Lung (tissue), 16 donors: Measurements from ENCODE around the gene CEP164. TPM values are rescaled to one million over a fixed set of nuclear protein-coding genes. Genes with fewer than 3 reads are reported as not detected.
A peak's percentile ranks its signal among the peaks of the same experiment; 100 is the strongest.

Experiments used
- ATAC-seq: fragments of 200-7000 bp; cut with Tn5 transposase; one replicate; pipeline ENCODE4 v1.9.1; 2020; ENCODE audit warnings: moderate number of reproducible peaks; ENCODE audit not compliant: insufficient read depth, low FRiP score
- DNase-seq, 3 donors: peaks; one replicate each; pipeline ENCODE4 v3.0.0-alpha.2; 2013 to 2017
- H3K27ac ChIP-seq, 2 donors: one replicate each; pipeline ENCODE4 v1.5.1; 2013; ENCODE audit warnings: mild to moderate bottlenecking in 2 of 2, moderate library complexity in 2 of 2, control low read depth in 1 of 2, inconsistent platforms in 1 of 2, low read depth in 1 of 2, low read length in 1 of 2
- H3K27me3 ChIP-seq, 3 donors: one replicate each; pipeline ENCODE4 v1.5.1; 2013; ENCODE audit warnings: low read length in 2 of 3; ENCODE audit not compliant: control insufficient read depth in 3 of 3, insufficient read depth in 3 of 3
- H3K36me3 ChIP-seq, 4 donors: one replicate each; pipeline ENCODE4 v1.5.1; 2013; ENCODE audit warnings: low read length in 4 of 4, mild to moderate bottlenecking in 1 of 4, moderate library complexity in 1 of 4; ENCODE audit not compliant: control insufficient read depth in 4 of 4, insufficient read depth in 4 of 4
- H3K4me1 ChIP-seq, 5 donors: one replicate each; pipeline ENCODE4 v1.5.1; 2013; ENCODE audit warnings: low read length in 5 of 5, mild to moderate bottlenecking in 2 of 5, moderate library complexity in 1 of 5; ENCODE audit not compliant: control insufficient read depth in 5 of 5, insufficient read depth in 5 of 5
- H3K4me3 ChIP-seq: one replicate; pipeline ENCODE4 v1.5.1; 2013; ENCODE audit warnings: mild to moderate bottlenecking, control low read depth, moderate library complexity
- H3K9ac ChIP-seq, 2 donors: one replicate each; pipeline ENCODE4 v1.5.1; 2013; ENCODE audit warnings: low read length in 2 of 2, control low read depth in 1 of 2; ENCODE audit not compliant: insufficient read depth in 1 of 2
- H3K9me3 ChIP-seq, 4 donors: one replicate each; pipeline ENCODE4 v1.5.1; 2013; ENCODE audit warnings: low read length in 3 of 4, mild to moderate bottlenecking in 1 of 4, moderate library complexity in 1 of 4; ENCODE audit not compliant: control insufficient read depth in 4 of 4, insufficient read depth in 3 of 4
- WGBS, 2 donors: extraction: QIAGEN DNeasy Blood & Tissue Kit; methylation state at CpG; one replicate each; pipeline ENCODE4 v1.1.7; 2013; 5-methylcytosine and 5-hydroxymethylcytosine counted together
- long read RNA-seq, 5 donors: transcript quantifications; one replicate each; lab custom pipeline, GENCODE V29; 2026
- polyA plus RNA-seq, 2 donors: library from polyadenylated mRNA; stranded (reverse); fragments of 200-250 nt; gene quantifications; one replicate each; pipeline ENCODE4 v1.2.1, GENCODE V29; 2013
- total RNA-seq, 2 donors: library from RNA; depleted of rRNA in 1 of 2; stranded (reverse); fragments of >200 nt in 1 of 2; gene quantifications; one replicate each; pipeline ENCODE4 v1.2.1, GENCODE V29; 2014 to 2021
- TF ChIP-seq, protein P1 (sequence below): IDR thresholded peaks from 2 replicates; pipeline ENCODE4 v1.5.1; 2012; ENCODE audit warnings: mild to moderate bottlenecking; ENCODE audit errors: control extremely low read depth, extremely low read depth
- donor health status: control.
- donor health status: control.
- donor health status: Bipolar disorder and iron deficiency.
- donor health status: healthy.
- donor health status: DM: yes; HTN: yes; CAD: no.

CEP164 gene
- total RNA-seq (10 to 100 TPM; 33.2 to 36.1 TPM), polyA plus RNA-seq (10 to 100 TPM; 12.0 to 20.1 TPM)
- long read RNA-seq, donor 1, partial matches to known transcripts = 0 of 8 reads
- long read RNA-seq, donor 1, other reads (novel, unspliced or antisense) = 0 of 8 reads
- long read RNA-seq, donor 2, transcript CEP164-211 (4 exons, 492 nt) = major isoform, 5 of 9 reads
- long read RNA-seq, donor 2, partial matches to known transcripts = 0 of 9 reads
- long read RNA-seq, donor 2, other reads (novel, unspliced or antisense) = 0 of 9 reads
- long read RNA-seq, donor 3, partial matches to known transcripts = 5 of 15 reads
- long read RNA-seq, donor 3, other reads (novel, unspliced or antisense) = 0 of 15 reads
- long read RNA-seq, donor 4, partial matches to known transcripts = 0 of 5 reads
- long read RNA-seq, donor 4, other reads (novel, unspliced or antisense) = 0 of 5 reads
- long read RNA-seq, donor 5, transcript CEP164-211 (4 exons, 492 nt) = major isoform, 7 of 20 reads
- long read RNA-seq, donor 5, transcript CEP164-204 (5 exons, 585 nt) = minor isoform, 5 of 20 reads
- long read RNA-seq, donor 5, transcript CEP164-210 (2 exons, 1,565 nt) = minor isoform, 5 of 20 reads
- long read RNA-seq, donor 5, partial matches to known transcripts = 0 of 20 reads
- long read RNA-seq, donor 5, other reads (novel, unspliced or antisense) = 0 of 20 reads

DNA sequence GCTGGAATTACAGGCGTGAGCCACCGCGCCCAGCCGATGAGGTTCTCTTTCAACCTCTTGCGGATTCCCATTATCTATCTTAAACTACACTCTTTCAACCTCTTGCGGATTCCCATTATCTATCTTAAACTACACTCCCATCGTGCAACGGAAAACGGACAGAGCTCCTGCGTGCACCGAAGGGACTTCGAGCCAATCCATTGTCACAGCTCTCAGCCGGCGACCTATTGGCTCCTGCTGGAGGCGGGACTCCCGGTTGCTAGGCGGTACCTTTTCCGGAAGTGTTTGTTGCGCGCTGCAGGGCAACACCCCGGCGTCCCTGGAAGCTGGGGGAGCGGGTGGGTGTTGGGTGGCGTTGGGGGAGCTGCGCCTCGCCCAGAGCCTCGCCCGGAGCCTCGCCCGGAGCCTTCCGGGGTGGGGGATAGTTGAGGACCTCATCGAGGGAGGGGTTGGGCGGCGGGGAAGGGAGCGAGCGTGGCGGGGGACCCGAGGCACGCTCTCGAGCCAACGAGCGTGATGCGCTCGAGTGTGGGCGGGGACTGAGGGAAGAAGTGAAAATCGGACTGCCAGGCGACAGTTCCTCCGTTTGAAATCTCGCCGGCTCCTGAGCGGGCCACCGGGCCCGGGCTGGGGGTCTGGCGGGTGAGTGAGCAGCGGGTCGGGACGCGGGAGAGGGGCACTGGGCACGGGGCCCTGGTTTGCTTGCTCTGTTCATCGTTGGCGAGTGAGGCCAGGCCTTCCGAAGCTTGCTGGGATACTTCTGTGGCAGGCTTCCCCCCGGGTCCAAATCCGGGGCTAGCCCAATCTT, at the start of gene CEP164:
TSS of gene CEP164 (plus strand) at position 288 of the 808 bp plus-strand sequence. CDS start 10,733 bp downstream, outside the sequence.
- WGBS, 2 donors = 0 to 1% methylated on average over 63 to 64 of the region's 64 CpGs
- H3K4me3 ChIP-seq = peak within 1 kb of the TSS; percentile 62
- peak; percentile 96 for ATAC-seq
- no peaks in the 10 kb centered on the region for H3K27me3 ChIP-seq
- H3K9ac ChIP-seq = peak within 1 kb of the TSS; percentile 69 to 73
- H3K9me3 ChIP-seq = no peaks in the 10 kb centered on the region
- DNase-seq = peak; percentile 97 to 98 (median 98)
- H3K36me3 ChIP-seq = no peaks in the 10 kb centered on the region
- peak within 1 kb of the TSS; percentile 93 to 94 for H3K27ac ChIP-seq
- TF ChIP-seq, protein P1, sequence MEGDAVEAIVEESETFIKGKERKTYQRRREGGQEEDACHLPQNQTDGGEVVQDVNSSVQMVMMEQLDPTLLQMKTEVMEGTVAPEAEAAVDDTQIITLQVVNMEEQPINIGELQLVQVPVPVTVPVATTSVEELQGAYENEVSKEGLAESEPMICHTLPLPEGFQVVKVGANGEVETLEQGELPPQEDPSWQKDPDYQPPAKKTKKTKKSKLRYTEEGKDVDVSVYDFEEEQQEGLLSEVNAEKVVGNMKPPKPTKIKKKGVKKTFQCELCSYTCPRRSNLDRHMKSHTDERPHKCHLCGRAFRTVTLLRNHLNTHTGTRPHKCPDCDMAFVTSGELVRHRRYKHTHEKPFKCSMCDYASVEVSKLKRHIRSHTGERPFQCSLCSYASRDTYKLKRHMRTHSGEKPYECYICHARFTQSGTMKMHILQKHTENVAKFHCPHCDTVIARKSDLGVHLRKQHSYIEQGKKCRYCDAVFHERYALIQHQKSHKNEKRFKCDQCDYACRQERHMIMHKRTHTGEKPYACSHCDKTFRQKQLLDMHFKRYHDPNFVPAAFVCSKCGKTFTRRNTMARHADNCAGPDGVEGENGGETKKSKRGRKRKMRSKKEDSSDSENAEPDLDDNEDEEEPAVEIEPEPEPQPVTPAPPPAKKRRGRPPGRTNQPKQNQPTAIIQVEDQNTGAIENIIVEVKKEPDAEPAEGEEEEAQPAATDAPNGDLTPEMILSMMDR = no peak
- peaks cover 5 to 9% (median 8%) of the 10 kb centered on the region in 5 donors for H3K4me1 ChIP-seq

DNA sequence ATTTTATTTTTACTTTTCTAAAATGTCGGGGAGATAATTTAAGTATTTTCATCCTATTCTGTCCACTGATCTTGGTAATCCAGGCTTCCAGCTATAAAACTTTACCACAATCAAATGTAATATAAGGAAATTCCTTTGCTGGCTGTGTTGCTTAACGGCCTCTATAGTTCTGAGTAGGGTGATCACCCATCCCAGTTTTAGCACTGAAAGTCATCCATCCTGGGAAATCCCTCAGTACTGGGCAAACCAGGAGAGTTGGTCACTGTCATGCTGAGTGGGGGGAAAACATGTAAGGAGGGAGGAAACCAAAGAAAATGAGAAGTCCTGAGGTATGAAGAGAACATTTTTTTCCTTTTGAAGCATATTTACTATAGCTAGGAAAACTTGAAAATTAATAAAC, 49.3 kb upstream of the CEP164 start:
- H3K27ac ChIP-seq = no peak overlapping the region
- no peak for DNase-seq
- WGBS, 2 donors = 93 to 95% methylated on average over 2 of the region's 2 CpGs
- no peak overlapping the region for H3K4me3 ChIP-seq
- ATAC-seq = no peak
- H3K9ac ChIP-seq = no peak overlapping the region
- H3K27me3 ChIP-seq = no peaks in the 10 kb centered on the region
- H3K36me3 ChIP-seq = peaks cover 13 to 24% (median 18%) of the 10 kb centered on the region in 4 donors
- peaks cover 0 to 2% (median 0%) of the 10 kb centered on the region in 5 donors for H3K4me1 ChIP-seq
- TF ChIP-seq, protein P1 = no peak
- H3K9me3 ChIP-seq = no peaks in the 10 kb centered on the region

DNA sequence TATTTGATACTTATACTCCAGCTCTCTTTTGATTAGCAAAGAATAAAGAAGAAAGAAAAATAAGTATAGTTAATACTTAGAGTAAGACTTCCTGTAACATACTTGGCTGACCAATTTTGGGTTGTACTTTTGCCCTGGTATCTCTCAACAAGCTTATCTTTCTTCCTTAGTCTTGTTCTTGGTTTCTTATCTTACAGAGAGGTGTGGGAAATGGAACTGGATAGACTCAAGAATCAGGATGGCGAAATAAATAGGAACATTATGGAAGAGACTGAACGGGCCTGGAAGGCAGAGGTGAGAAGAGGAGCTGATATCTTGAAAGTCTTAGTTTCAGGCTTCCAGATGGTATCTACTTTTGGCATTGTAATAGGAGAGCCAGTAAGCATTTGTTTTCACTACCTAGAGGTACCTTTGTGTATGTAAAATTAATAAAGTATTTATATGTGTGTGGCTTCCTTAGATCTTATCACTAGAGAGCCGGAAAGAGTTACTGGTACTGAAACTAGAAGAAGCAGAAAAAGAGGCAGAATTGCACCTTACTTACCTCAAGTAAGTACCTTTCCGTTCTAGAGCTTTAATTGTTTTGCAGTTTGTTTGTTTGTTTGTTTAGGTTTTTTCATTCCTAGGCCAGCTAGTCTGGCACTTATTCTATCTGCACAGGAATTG, 47.8 kb upstream of the CEP164 start:
- H3K9ac ChIP-seq = no peak overlapping the region
- WGBS, 2 donors = 66 to 74% methylated on average over 4 of the region's 4 CpGs
- H3K36me3 ChIP-seq = peaks cover 18 to 32% (median 23%) of the 10 kb centered on the region in 4 donors
- H3K4me3 ChIP-seq = no peak overlapping the region
- ATAC-seq (no peak), DNase-seq (no peak)
- H3K27me3 ChIP-seq = no peaks in the 10 kb centered on the region
- H3K9me3 ChIP-seq = no peaks in the 10 kb centered on the region
- TF ChIP-seq, protein P1 = no peak
- H3K27ac ChIP-seq = no peak overlapping the region
- peaks cover 0 to 2% (median 0%) of the 10 kb centered on the region in 5 donors for H3K4me1 ChIP-seq
